GM21619 (cell line): ENCODE measurements around the gene ADCY5.
"Not testable (repeated sequence)": the region's sequence is repeated elsewhere in the genome, so short reads cannot be mapped to it uniquely, and the experiment has no call there.

Source experiments
- ATAC-seq: cut with Tn5 transposase; IDR thresholded peaks from one replicate; pipeline ENCODE4 v1.9.1; 2021; ENCODE audit not compliant: unreplicated experiment

Gene ADCY5

DNA sequence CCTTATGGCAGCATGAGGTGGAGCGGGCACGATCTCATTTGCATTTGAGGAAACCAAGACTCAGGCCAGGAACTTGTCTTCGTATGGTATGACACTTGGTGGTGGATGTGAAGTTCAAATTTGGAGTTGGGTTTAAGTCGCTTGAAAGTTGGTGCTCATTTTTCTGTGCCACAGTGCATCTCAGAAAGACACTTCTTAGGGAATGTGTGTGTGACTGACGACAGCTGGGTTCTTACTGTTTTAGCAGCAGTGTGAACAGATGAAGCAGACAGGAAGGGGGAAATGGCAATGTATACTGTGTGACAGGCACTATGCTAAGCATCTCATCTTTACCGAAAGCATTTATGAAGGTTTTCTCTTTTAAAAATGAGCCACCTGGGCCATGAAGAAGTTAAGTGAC, 171.8 kb downstream of the ADCY5 start:
- ATAC-seq, result no peak

- ATAC-seq, result no peak
Measured at GRCh38 chr3:123276346-123277006, 172.4 kb downstream of the ADCY5 start.

DNA sequence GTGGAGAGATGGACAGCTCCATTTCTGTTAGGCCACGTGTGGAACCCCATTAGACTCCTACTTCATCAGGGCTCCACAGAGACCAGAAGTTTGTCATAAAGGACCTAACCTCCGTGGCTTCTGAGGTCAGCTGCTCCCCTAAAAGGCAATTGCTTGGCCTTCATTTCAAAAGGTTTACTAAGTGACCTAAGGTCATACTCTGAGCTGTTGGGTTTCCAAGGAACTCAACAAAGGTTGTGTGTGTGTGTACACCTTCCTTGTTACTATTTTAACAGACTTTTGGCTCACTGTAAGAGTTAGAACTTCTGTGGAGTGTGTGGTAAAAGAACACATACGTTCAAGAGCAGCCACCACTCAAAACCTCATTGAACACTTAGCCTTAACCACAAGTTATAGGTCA, 173.2 kb downstream of the ADCY5 start:
- ATAC-seq, result no peak

DNA sequence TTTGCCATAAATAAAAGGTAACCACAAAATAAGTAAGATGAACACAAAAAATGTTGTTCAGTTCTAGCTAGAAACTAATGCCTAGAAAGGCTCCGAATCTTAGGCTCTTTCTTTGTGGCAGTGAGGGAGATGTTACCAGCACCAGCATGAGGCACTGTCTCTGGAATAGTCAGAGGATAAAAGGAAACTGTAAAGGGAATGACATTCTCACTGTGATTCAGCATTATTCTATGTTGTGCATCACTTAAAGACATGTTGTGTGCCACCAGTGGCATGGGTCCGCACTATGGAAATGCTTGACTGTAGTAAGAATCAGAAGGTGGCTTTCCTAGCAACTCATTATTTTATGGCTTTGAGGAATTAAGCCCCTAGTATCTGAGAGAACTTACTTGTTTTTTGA, 176.3 kb downstream of the ADCY5 start:
- no peak for ATAC-seq

DNA sequence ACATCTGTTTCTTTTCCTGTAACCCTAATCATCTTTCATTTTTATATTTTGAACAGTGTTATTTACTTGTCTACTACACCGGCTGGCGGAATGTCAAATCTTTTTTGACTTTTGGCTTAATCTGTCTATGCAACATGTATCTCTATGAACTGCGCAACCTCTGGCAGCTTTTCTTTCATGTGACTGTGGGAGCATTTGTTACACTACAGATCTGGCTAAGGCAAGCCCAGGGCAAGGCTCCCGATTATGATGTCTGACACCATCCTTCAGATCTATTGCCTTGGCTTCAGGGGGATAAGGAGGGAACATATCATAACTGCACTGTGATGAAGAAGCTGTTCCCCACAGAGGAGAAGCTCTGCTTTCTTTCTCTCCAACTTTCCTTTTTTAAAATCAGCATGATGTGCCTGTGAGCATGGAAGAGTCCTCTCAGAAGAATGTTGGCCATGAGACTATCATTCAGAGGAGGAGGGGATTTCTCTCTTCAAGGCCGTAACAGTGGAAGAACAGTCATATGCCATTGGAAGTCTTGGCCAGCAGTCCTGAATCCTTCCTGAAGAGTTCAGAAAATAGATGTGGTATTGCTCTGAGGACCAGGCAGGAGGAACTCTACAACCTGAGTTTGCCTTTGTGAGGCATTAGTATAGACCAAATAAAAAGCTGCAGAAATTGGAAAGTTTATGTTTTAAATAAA, 177.3 kb downstream of the ADCY5 start:
- no peak for ATAC-seq

DNA sequence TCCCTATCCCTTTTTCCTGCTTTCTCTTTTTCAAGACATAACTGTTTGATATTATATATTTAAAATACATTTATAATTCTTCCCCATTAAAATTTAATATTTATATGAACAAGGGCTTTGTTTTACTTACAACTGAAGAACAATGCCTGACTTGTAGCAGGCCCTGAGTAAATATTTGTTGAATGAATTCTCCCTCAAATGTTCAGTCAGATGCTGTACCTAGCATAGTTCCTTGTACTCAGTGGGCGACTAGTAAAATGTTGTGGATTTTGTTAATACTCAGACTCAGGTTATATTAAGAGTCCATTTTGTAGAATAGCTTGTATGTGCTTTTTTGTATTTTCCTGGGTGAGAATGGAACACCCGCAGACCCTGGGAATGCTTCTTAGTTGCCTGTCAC, 178.1 kb downstream of the ADCY5 start:
- ATAC-seq, result no peak

DNA sequence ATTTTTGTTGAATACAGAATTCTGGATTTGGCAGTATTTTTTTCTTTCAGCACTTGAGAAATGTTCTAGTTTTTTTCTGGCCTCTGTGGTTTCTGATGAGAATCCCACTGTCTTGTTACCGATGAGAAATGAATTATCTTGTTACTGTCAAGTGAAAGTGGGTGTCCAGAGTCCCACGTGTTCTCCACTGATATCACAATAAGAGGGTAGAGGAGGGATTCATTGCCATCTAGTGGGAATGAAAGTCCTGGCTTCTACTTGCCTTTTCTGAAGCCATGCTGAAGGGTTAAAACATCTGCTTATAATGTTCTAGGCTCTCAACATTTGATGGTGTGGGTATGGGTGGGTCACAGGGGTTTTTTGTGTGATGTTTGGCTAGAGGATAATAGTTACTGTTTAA, 181.1 kb downstream of the ADCY5 start:
- no peak for ATAC-seq

- no peak for ATAC-seq
Measured at GRCh38 chr3:123263941-123264340, 184.9 kb downstream of the ADCY5 start.

DNA sequence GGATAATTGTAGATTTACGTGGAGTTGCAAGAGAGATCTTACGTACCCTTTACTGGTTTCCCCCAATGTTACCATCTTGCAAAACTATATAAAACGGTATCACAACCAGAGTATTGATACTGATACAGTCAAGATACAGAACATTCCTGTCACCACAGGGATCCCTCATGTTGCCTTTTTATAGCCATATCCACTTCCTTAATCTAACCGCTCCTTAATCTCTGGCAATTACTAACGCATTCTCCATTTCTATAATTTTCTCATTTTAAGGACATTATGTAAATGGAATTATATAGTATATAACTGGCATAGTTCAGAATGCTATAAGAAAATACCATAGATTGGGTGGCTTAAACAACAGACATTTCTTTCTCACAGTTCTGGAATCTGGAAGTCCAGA, 186.0 kb downstream of the ADCY5 start:
- ATAC-seq, result no peak

GRCh38 chr3:123262226-123262625, 186.7 kb downstream of the ADCY5 start:
- ATAC-seq, result no peak

GRCh38 chr3:123261666-123262065, 187.2 kb downstream of the ADCY5 start:
- ATAC-seq, result no peak

DNA sequence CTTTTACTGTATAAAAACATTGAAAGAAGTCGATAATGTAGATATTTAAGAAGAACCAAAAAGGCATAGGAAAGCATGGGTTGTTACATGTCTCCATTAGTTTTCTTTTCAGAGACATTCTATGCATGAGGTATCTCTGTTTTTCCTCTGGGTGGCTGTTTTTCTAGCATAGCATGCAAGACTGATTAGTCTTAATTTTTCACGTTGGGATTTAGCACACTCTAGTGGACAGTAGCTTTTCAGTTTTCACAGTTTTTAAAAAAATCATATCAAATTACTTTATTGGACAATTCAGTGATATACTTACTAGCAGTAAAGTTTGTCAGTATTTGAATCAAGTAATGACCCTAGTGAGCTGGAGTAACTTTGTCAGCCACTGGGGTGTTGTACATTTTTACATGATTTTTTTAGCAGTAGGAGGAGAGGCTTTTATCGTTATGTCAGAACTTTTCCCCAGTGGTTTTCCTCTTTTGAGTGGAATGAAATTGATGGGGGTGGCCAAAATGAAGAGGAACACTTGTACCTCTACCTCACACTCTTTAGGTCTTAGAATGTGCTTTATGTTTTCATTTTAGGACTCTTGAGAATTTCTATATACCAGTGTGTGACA, 190.0 kb downstream of the ADCY5 start:
- no peak for ATAC-seq

- ATAC-seq, result no peak
Measured at GRCh38 chr3:123258359-123258758, 190.5 kb downstream of the ADCY5 start.

DNA sequence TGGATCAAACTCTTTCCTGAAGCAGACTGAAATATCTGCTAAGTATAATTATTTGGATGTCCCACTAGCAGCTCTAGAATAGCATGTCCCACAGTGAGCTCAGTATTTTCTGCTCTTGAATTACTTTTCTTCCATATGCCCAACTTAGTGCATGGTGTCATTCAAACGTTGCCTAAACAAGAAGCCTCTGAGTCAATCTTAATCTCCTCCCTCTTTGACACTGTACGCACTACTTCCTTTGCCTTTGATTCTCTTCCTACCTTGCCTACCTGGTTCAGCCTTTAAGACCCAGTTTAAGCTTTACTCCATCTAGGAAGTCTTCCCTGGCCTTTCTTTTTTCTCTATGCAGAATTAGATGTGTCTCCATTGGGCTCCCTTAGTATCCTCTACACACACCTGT, 192.6 kb downstream of the ADCY5 start:
- ATAC-seq, result no peak

GRCh38 chr3:123246866-123247265, 202.0 kb downstream of the ADCY5 start:
- ATAC-seq, result no peak

GRCh38 chr3:123244128-123244527, 204.8 kb downstream of the ADCY5 start:
- ATAC-seq, result no peak

DNA sequence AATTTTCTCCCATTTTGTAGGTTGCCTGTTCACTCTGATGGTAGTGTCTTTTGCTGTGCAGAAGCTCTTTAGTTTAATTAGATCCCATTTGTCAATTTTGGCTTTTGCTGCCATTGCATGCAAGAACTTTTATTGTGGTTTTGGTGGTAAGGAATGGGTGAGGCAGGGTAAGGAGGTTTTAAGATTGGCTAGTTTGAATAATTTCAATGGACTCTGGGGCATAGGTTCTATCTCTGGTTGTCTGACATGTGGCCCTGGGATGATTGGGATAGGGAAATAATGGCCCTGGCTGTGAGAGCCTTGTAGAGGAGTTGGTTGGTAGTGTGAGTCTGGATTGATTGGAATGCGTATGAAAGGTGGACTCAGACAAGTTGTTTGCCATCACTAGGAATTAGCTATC, 209.1 kb downstream of the ADCY5 start:
- no peak for ATAC-seq

GRCh38 chr3:123239186-123239585, 209.7 kb downstream of the ADCY5 start:
- not testable (repeated sequence) for ATAC-seq

GRCh38 chr3:123236902-123237301, 212.0 kb downstream of the ADCY5 start:
- ATAC-seq, result no peak
